ACC112 (cell line): ENCODE data around the gene NME4.

Source experiments
- H2AFZ ChIP-seq: fragments of 200-600 bp; sonication (generic); one replicate; pipeline ENCODE4 v1.6.0; 2017; ENCODE audit warnings: antibody characterized with exemption, low read length; ENCODE audit not compliant: unreplicated experiment
- H3K27ac ChIP-seq: fragments of 200-600 bp; sonication (generic); 2 replicates; pipeline ENCODE4 v1.5.1; 2014; ENCODE audit warnings: low read depth, mild to moderate bottlenecking, antibody characterized with exemption, low read length, moderate library complexity
- H3K27me3 ChIP-seq: fragments of 200-600 bp; sonication (generic); 2 replicates; pipeline ENCODE4 v1.6.1; 2014; ENCODE audit warnings: mild to moderate bottlenecking, antibody characterized with exemption, low read length, moderate library complexity, mixed read lengths; ENCODE audit not compliant: insufficient read depth
- H3K36me3 ChIP-seq: fragments of 200-600 bp; sonication (generic); 2 replicates; pipeline ENCODE4 v1.6.1; 2016; ENCODE audit warnings: mild to moderate bottlenecking, antibody characterized with exemption, low read length, moderate library complexity, mixed read lengths; ENCODE audit not compliant: insufficient read depth
- H3K4me1 ChIP-seq: fragments of 200-600 bp; sonication (generic); one replicate; pipeline ENCODE4 v1.6.1; 2016; ENCODE audit warnings: low read length, mixed read lengths; ENCODE audit not compliant: insufficient read depth, unreplicated experiment, control insufficient read depth
- H3K4me3 ChIP-seq: fragments of 200-600 bp; sonication (generic); 2 replicates; pipeline ENCODE4 v1.5.1; 2014; ENCODE audit warnings: mild to moderate bottlenecking, low read depth, low read length
- H3K79me2 ChIP-seq: fragments of 200-600 bp; sonication (generic); one replicate; pipeline ENCODE4 v1.6.0; 2016; ENCODE audit warnings: low read length; ENCODE audit not compliant: control insufficient read depth, unreplicated experiment, insufficient read depth

Gene NME4

DNA sequence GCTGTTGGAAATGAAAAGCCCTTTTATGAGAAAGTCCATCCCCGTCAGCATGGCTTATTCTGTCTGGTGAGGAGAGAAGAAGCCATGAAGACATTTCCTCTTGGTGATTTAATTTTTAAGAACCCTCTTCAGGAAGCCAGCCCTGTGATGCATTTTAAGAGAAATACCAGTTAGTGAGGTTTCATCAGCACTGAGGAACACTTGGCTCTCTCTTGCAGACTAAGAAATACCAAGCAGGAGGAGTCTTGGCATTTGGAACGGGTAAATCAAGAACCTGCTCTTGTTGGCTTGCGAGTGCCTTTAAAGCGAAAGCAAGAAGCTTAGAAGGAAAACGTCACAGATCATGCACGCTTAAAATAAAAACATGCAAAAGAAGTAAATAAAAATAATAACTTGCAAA lies 46.0 kb downstream of the NME4 start:
- Histone ChIP-seq H3K79me2 (peaks cover 31% of the 10 kb centered on the region), H3K27me3 (no peaks in the 10 kb centered on the region), H3K27ac (no peak overlapping the region), H3K36me3 (no peaks in the 10 kb centered on the region), H3K4me1 (no peaks in the 10 kb centered on the region), H2AFZ (no peak overlapping the region), H3K4me3 (no peak overlapping the region)

DNA sequence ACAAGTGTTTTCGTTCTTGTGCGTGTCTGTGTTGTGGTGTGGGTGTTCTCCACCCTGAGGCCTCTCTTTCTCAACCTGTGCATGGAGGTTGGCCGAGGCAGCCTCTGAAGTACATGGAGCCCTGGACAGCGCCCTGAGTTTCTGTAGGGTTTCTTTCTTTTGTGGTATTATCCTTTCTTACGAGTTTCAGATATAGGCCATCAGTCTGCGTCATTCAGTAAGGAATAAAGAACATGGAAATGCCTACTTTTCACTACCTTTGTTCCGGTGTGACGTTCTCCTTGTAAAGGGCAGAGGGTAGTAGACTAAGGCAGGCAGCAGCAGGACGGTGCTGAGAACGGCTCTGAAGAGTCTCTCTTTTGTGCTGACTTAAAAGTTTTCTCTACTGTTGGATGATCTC lies 47.0 kb downstream of the NME4 start:
- no peak overlapping the region for H3K4me3 ChIP-seq

DNA sequence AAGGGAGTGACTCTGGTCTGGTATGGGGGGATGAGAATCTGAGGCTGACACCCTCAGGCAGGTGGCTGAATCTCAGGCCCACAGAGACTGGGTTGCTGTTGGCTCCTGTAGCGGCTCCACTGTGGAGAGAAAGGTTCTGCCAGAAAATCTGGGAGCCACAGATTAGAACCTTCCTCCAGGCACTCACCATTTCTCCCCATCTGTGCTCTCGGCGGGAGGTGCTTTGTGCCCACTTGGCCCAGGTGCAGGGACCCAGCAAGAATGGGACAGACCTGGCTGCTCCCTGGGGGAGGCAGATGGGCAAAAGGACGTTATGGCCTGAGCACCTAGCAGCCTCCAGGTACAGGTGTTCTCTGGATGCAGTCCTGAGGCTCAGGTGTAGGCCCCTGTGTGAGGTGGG lies 48.6 kb downstream of the NME4 start:
- Histone ChIP-seq H3K27ac (no peak overlapping the region), H3K79me2 (peaks cover 32% of the 10 kb centered on the region), H3K27me3 (no peaks in the 10 kb centered on the region), H3K4me1 (no peaks in the 10 kb centered on the region), H2AFZ (no peak overlapping the region), H3K36me3 (no peaks in the 10 kb centered on the region), H3K4me3 (no peak overlapping the region)

More for the DNA sequence above, 47.0 kb downstream of the NME4 start:
- no peaks in the 10 kb centered on the region for H3K4me1 ChIP-seq
- no peak overlapping the region for H2AFZ ChIP-seq
- H3K27me3 ChIP-seq = no peaks in the 10 kb centered on the region
- H3K27ac ChIP-seq = no peak overlapping the region
- H3K79me2 ChIP-seq = peaks cover 29% of the 10 kb centered on the region
- H3K36me3 ChIP-seq = no peaks in the 10 kb centered on the region
